ENCODE data around the gene SMIM28.
"Not testable (repeated sequence)": the region's sequence is repeated elsewhere in the genome, so short reads cannot be mapped to it uniquely, and the experiment has no call there.

The SMIM28 gene

GRCh38 chr6:138346302-138347195, 31.2 kb upstream of the SMIM28 start:
- no peak for DNase-seq (ENCODE audit: low spot score)
- in situ Hi-C loops (cut with MboI; ENCODE audit: low sequenced_read_pairs, unreplicated experiment): no loop called here
- TF ChIP-seq CTCF (IDR thresholded peaks at IDR 0.05; ENCODE audit: borderline replicate concordance, control extremely low read depth, extremely low read depth, insufficient read depth, missing control alignments): no peak

GRCh38 chr6:138347864-138348263, 29.8 kb upstream of the SMIM28 start:
- DNase-seq (ENCODE audit: low spot score): no peak
- in situ Hi-C loops (cut with MboI; ENCODE audit: low sequenced_read_pairs, unreplicated experiment): no loop called here
- no peak for TF ChIP-seq CTCF (IDR thresholded peaks at IDR 0.05; ENCODE audit: borderline replicate concordance, control extremely low read depth, extremely low read depth, insufficient read depth, missing control alignments)

GRCh38 chr6:138349891-138350290, 27.8 kb upstream of the SMIM28 start:
- in situ Hi-C loops (cut with MboI; ENCODE audit: low sequenced_read_pairs, unreplicated experiment): no loop called here
- no peak for DNase-seq (ENCODE audit: low spot score)
- TF ChIP-seq CTCF (IDR thresholded peaks at IDR 0.05; ENCODE audit: borderline replicate concordance, control extremely low read depth, extremely low read depth, insufficient read depth, missing control alignments): no peak

GRCh38 chr6:138357928-138358327, 19.8 kb upstream of the SMIM28 start:
- no peak for TF ChIP-seq CTCF (IDR thresholded peaks at IDR 0.05; ENCODE audit: borderline replicate concordance, control extremely low read depth, extremely low read depth, insufficient read depth, missing control alignments)
- no peak for DNase-seq (ENCODE audit: low spot score)
- in situ Hi-C loops (cut with MboI; ENCODE audit: low sequenced_read_pairs, unreplicated experiment): no loop called here

- DNase-seq (ENCODE audit: low spot score); in situ Hi-C loops (cut with MboI; ENCODE audit: low sequenced_read_pairs, unreplicated experiment): not testable (repeated sequence)
These were observed 9.0 kb upstream of the SMIM28 start for GRCh38 chr6:138368684-138369083.

GRCh38 chr6:138370631-138371451, 6.9 kb upstream of the SMIM28 start:
- in situ Hi-C loops (cut with MboI; ENCODE audit: low sequenced_read_pairs, unreplicated experiment): no loop called here
- no peak for TF ChIP-seq CTCF (IDR thresholded peaks at IDR 0.05; ENCODE audit: borderline replicate concordance, control extremely low read depth, extremely low read depth, insufficient read depth, missing control alignments)
- DNase-seq (ENCODE audit: low spot score): no peak

- TF ChIP-seq CTCF (IDR thresholded peaks at IDR 0.05; ENCODE audit: borderline replicate concordance, control extremely low read depth, extremely low read depth, insufficient read depth, missing control alignments): no peak
- in situ Hi-C loops (cut with MboI; ENCODE audit: low sequenced_read_pairs, unreplicated experiment): no loop called here
- DNase-seq (ENCODE audit: low spot score): no peak
These were observed 6.3 kb upstream of the SMIM28 start for GRCh38 chr6:138371452-138371711.
